ENCODE measurements around the gene RELN.

DNA sequence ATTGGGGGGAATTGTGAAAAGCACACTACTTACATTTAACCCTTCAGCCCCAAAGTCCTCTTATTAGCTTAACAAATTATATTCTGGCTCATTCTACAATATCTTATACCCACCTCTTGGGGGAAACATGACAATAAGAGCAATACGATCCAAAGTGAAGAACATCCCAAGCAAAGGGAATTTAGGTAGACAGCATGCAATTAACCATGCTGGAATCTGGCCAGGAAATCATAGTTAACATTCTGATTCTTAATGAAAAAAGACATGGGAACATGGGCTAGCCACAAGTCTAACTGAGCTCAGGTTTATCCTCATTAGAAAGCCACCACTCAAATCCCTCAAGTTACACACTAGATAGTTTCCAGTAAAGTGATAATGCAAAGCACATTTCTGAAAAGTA lies 301.5 kb downstream of the RELN start:
- TF ChIP-seq POLR2A (IDR thresholded peaks at IDR 0.05) (no peak), CTCF (IDR thresholded peaks at IDR 0.05) (no peak)
